NB4 (cell line): ENCODE results near the gene RAMP3.

Source experiments
- MAX ChIP-seq: IDR thresholded peaks from 2 replicates; pipeline ENCODE4 v1.6.1; 2011; ENCODE audit warnings: low read depth, low read length
- TF ChIP-seq, protein P1 (sequence below): IDR thresholded peaks from one replicate; pipeline ENCODE4 v1.5.1; 2012; ENCODE audit warnings: low read depth, low read length

GRCh38 chr7:45223078-45223477, 65.5 kb downstream of the RAMP3 start:
- TF ChIP-seq, protein P1, sequence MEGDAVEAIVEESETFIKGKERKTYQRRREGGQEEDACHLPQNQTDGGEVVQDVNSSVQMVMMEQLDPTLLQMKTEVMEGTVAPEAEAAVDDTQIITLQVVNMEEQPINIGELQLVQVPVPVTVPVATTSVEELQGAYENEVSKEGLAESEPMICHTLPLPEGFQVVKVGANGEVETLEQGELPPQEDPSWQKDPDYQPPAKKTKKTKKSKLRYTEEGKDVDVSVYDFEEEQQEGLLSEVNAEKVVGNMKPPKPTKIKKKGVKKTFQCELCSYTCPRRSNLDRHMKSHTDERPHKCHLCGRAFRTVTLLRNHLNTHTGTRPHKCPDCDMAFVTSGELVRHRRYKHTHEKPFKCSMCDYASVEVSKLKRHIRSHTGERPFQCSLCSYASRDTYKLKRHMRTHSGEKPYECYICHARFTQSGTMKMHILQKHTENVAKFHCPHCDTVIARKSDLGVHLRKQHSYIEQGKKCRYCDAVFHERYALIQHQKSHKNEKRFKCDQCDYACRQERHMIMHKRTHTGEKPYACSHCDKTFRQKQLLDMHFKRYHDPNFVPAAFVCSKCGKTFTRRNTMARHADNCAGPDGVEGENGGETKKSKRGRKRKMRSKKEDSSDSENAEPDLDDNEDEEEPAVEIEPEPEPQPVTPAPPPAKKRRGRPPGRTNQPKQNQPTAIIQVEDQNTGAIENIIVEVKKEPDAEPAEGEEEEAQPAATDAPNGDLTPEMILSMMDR = no peak
- no peak for TF ChIP-seq MAX
